Chondrocyte (in vitro differentiated cells): Measurements from ENCODE around the gene PPIE. TPM values are rescaled to one million over a fixed set of nuclear protein-coding genes. Genes with fewer than 3 reads are reported as not detected.

Experiments used
- DNase-seq: peaks from one replicate; pipeline ENCODE4 v3.0.0; 2021; ENCODE audit warnings: mixed read lengths, low spot score
- H3K27ac Mint-ChIP-seq: one replicate; pipeline ENCODE4 v1.8.0; 2021; ENCODE audit warnings: mild to moderate bottlenecking, moderate library complexity, mixed read lengths; ENCODE audit not compliant: unreplicated experiment
- H3K27me3 Mint-ChIP-seq: 2 replicates; pipeline ENCODE4 v1.8.0; 2021; ENCODE audit warnings: low read depth, mixed read lengths
- H3K36me3 Mint-ChIP-seq: 2 replicates; pipeline ENCODE4 v1.8.0; 2021; ENCODE audit warnings: low read depth, mixed read lengths
- H3K4me1 Mint-ChIP-seq: 2 replicates; pipeline ENCODE4 v1.8.0; 2021; ENCODE audit warnings: low read depth, mild to moderate bottlenecking, mixed read lengths
- H3K4me3 Mint-ChIP-seq: one replicate; pipeline ENCODE4 v1.8.0; 2021; ENCODE audit warnings: mild to moderate bottlenecking, moderate library complexity, mixed read lengths; ENCODE audit not compliant: unreplicated experiment
- H3K9me3 Mint-ChIP-seq: 2 replicates; pipeline ENCODE4 v1.8.0; 2021; ENCODE audit warnings: low read depth, mixed read lengths
- CTCF ChIP-seq: fragments of 200-600 bp; sonication (generic); IDR thresholded peaks from 2 replicates; pipeline ENCODE4 v1.5.0; 2021; ENCODE audit warnings: antibody characterized with exemption, mild to moderate bottlenecking, moderate library complexity
- total RNA-seq: library from RNA; stranded (reverse); gene quantifications from 3 replicates; pipeline ENCODE4 v1.2.1, GENCODE V29; 2021

Gene PPIE
- total RNA-seq, 1 donor from 2014 or later: 31.5 TPM

- H3K4me3 Mint-ChIP-seq: no peak overlapping the region
- H3K27ac Mint-ChIP-seq: no peak overlapping the region
- no peaks in the 10 kb centered on the region for H3K36me3 Mint-ChIP-seq
- H3K4me1 Mint-ChIP-seq: peaks cover 4% of the 10 kb centered on the region
- TF ChIP-seq CTCF: no peak
- DNase-seq: no peak
- H3K27me3 Mint-ChIP-seq: peaks cover 11% of the 10 kb centered on the region
- H3K9me3 Mint-ChIP-seq: no peaks in the 10 kb centered on the region
These were observed 74.2 kb downstream of the PPIE start for GRCh38 chr1:39812913-39813312.

Other genes starting within 250 kb of the PPIE start
- gene BMP8A, start 247.2 kb upstream of the PPIE start, total RNA-seq: 0.12 TPM in 1 of 3 replicates, not detected in the others
- 240 to 256 TPM (median 243 TPM) in 3 replicates for gene PABPC4, start 162.1 kb upstream of the PPIE start, total RNA-seq
- gene HEYL, start 99.2 kb upstream of the PPIE start, total RNA-seq: 11.8 to 65.1 TPM (median 63.2 TPM) in 3 replicates
- gene NT5C1A, start 66.8 kb upstream of the PPIE start, total RNA-seq: 0.31 to 0.32 TPM in 2 of 3 replicates, not detected in the other
- not detected in 3 replicates for gene HPCAL4, start 47.4 kb upstream of the PPIE start, total RNA-seq
- 0.29 to 0.72 TPM in 2 of 3 replicates, not detected in the other for gene OXCT2, start 32.5 kb downstream of the PPIE start, total RNA-seq
- 0.07 to 0.25 TPM (median 0.18 TPM) in 3 replicates for gene BMP8B, start 50.0 kb downstream of the PPIE start, total RNA-seq
- 9.3 to 12.3 TPM (median 10.7 TPM) in 3 replicates for gene TRIT1, start 144.6 kb downstream of the PPIE start, total RNA-seq
- gene MYCL, start 163.0 kb downstream of the PPIE start, total RNA-seq: 0.29 to 0.62 TPM (median 0.47 TPM) in 3 replicates
- 1.4 to 2.5 TPM (median 1.8 TPM) in 3 replicates for gene MFSD2A, start 216.3 kb downstream of the PPIE start, total RNA-seq